HUDEP-2 (cell line): ENCODE measurements around the gene DUSP22.

Source experiments
- DNase-seq, 76 experiments: peaks; one replicate each; lab custom pipeline; 2025; ENCODE audit not compliant: unreplicated experiment in 76 of 76; lab: John Stamatoyannopoulos, UW

The DUSP22 gene

GRCh38 chr6:308307-308706, 16.0 kb downstream of the DUSP22 start:
- DNase-seq: no peak

- DNase-seq: no peak
These were observed 16.5 kb downstream of the DUSP22 start for GRCh38 chr6:308768-309167.

GRCh38 chr6:309947-310346, 17.7 kb downstream of the DUSP22 start:
- no peak for DNase-seq

GRCh38 chr6:310671-311070, 18.4 kb downstream of the DUSP22 start:
- DNase-seq: no peak

GRCh38 chr6:311679-312220, 19.5 kb downstream of the DUSP22 start:
- DNase-seq: no peak

GRCh38 chr6:313087-313486, 20.8 kb downstream of the DUSP22 start:
- no peak for DNase-seq

GRCh38 chr6:313917-314316, 21.6 kb downstream of the DUSP22 start:
- no peak for DNase-seq

GRCh38 chr6:314377-314776, 22.1 kb downstream of the DUSP22 start:
- DNase-seq: no peak

- no peak for DNase-seq
These were observed 22.9 kb downstream of the DUSP22 start for GRCh38 chr6:315226-315625.

- no peak for DNase-seq
These were observed 23.9 kb downstream of the DUSP22 start for GRCh38 chr6:315921-316752.

GRCh38 chr6:316753-317038, 24.4 kb downstream of the DUSP22 start:
- no peak for DNase-seq

GRCh38 chr6:317060-317447, 24.8 kb downstream of the DUSP22 start:
- no peak for DNase-seq

GRCh38 chr6:317448-318144, 25.3 kb downstream of the DUSP22 start:
- DNase-seq: no peak

- DNase-seq: no peak
These were observed 26.1 kb downstream of the DUSP22 start for GRCh38 chr6:318243-318890.

- no peak for DNase-seq
These were observed 27.2 kb downstream of the DUSP22 start for GRCh38 chr6:319177-320131.

GRCh38 chr6:320351-321157, 28.3 kb downstream of the DUSP22 start:
- no peak for DNase-seq

- DNase-seq: no peak
These were observed 28.8 kb downstream of the DUSP22 start for GRCh38 chr6:321158-321438.

- DNase-seq: no peak
These were observed 29.4 kb downstream of the DUSP22 start for GRCh38 chr6:321536-322258.

GRCh38 chr6:322259-322930, 30.1 kb downstream of the DUSP22 start:
- no peak for DNase-seq
